OCI-LY1 (cell line): ENCODE results near the gene CSNK2A1.

Experiments used
- EZH2 ChIP-seq: fragments of 200-600 bp; sonication (generic), shearing (Covaris generic); IDR thresholded peaks from 2 replicates; pipeline ENCODE4 v1.8.0; 2017; ENCODE audit warnings: borderline replicate concordance, mixed run types, mild to moderate bottlenecking, antibody characterized with exemption, low read length, moderate library complexity, mixed read lengths
- TF ChIP-seq, protein P1 (sequence below): fragments of 200-600 bp; sonication (generic), shearing (Covaris generic); IDR thresholded peaks from 2 replicates; pipeline ENCODE4 v1.5.1; 2017; ENCODE audit warnings: mild to moderate bottlenecking, antibody characterized with exemption, low read length, moderate library complexity, mixed read lengths

DNA sequence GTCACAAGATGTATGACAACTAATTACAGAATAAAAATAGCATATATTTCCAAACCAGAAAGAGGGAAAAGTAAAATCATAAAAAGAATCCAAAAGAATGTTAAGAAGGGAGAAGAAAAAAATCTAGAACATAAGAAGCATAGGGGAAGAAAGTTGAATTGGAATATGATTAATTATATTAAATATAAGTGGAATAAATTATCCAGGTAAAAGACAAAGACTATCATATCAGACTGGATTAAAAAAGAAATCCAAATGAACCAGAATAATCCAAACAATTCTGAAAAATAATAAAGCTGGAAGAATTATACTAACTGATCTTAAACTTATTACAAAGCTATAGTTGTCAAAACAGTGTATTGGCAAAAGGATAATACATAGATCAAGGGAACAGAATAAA is 23.6 kb downstream of the CSNK2A1 start:
- TF ChIP-seq, protein P1, sequence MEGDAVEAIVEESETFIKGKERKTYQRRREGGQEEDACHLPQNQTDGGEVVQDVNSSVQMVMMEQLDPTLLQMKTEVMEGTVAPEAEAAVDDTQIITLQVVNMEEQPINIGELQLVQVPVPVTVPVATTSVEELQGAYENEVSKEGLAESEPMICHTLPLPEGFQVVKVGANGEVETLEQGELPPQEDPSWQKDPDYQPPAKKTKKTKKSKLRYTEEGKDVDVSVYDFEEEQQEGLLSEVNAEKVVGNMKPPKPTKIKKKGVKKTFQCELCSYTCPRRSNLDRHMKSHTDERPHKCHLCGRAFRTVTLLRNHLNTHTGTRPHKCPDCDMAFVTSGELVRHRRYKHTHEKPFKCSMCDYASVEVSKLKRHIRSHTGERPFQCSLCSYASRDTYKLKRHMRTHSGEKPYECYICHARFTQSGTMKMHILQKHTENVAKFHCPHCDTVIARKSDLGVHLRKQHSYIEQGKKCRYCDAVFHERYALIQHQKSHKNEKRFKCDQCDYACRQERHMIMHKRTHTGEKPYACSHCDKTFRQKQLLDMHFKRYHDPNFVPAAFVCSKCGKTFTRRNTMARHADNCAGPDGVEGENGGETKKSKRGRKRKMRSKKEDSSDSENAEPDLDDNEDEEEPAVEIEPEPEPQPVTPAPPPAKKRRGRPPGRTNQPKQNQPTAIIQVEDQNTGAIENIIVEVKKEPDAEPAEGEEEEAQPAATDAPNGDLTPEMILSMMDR = no peak
- TF ChIP-seq EZH2 = no peak
